HG02840 (cell line): Measurements from ENCODE around the gene GRAMD1B.

Source experiments
- ATAC-seq: cut with Tn5 transposase; IDR thresholded peaks from one replicate; pipeline ENCODE4 v1.9.1; 2021; ENCODE audit warnings: mild to moderate bottlenecking, moderate library complexity, moderate number of reproducible peaks; ENCODE audit not compliant: unreplicated experiment, low FRiP score

The GRAMD1B gene

GRCh38 chr11:123580557-123581275 lies 150.6 kb downstream of the GRAMD1B start:
- ATAC-seq = peak; percentile 74

- no peak for ATAC-seq
These were observed 151.8 kb downstream of the GRAMD1B start for GRCh38 chr11:123581651-123582399.

GRCh38 chr11:123582992-123583504 lies 153.0 kb downstream of the GRAMD1B start:
- ATAC-seq = no peak

GRCh38 chr11:123584186-123584585 lies 154.1 kb downstream of the GRAMD1B start:
- ATAC-seq = no peak

GRCh38 chr11:123584737-123585136 lies 154.7 kb downstream of the GRAMD1B start:
- no peak for ATAC-seq

DNA sequence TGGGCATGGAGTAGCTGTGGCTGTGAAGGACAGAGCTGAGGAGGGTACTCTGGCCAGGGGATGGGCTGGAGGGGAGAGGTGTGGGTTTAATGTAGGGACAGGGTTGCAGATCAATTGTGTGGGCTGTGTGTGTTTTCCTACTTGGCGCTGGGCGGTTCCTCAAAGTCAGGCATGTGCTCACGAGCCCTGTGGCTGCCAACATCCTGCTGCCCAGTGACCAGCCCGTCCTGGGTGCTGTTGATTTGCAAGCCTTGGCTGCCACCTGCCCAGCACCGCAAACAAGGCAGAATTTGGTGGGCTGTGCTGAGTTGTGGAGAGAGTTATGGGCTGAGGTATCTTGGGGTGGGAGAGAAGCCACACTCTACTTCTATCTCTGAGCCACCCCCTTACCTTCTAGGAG lies 155.1 kb downstream of the GRAMD1B start:
- no peak for ATAC-seq

DNA sequence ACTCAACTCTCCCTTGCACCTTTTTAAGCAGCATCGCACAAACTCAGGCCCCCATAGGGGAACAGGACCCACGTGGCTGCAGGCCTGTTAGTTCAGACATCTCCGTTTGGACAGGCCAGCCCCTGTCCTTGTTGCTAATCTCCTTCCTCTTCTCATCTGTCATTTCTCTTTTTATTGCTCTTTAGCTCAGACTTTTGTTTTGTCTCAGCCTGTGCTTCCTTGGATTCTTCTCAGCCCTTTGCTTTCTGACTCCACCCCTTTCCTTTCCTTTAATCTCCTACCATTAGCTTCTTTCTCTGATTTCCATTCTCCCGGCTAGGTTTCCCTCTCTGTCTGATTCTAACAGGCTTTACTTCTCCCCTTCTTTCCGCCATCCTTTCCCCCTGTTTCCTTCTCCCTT lies 155.6 kb downstream of the GRAMD1B start:
- ATAC-seq = no peak

GRCh38 chr11:123586568-123586967 lies 156.5 kb downstream of the GRAMD1B start:
- ATAC-seq = no peak

- ATAC-seq = no peak
These were observed 157.0 kb downstream of the GRAMD1B start for GRCh38 chr11:123587044-123587443.

- ATAC-seq = no peak
These were observed 157.5 kb downstream of the GRAMD1B start for GRCh38 chr11:123587559-123587958.

- ATAC-seq = no peak
These were observed 158.2 kb downstream of the GRAMD1B start for GRCh38 chr11:123588117-123588863.

DNA sequence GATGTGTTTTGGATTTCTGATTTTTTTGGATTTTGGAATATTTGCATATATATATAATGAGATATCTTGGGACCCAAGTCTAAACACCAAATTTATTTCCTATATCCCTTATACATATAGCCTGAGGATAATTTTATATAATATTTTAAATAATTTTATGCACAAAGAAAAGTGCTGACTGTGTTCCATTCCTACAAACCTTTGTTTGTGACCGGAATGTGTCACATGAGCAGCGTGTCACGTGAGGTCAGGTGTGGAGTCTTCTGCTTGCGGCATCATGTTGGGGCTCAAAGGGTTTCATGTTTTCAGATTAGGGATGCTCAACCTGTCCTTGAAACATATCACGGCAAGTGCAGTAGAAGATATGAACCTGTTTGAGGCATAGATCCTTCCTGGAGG lies 158.8 kb downstream of the GRAMD1B start:
- no peak for ATAC-seq

DNA sequence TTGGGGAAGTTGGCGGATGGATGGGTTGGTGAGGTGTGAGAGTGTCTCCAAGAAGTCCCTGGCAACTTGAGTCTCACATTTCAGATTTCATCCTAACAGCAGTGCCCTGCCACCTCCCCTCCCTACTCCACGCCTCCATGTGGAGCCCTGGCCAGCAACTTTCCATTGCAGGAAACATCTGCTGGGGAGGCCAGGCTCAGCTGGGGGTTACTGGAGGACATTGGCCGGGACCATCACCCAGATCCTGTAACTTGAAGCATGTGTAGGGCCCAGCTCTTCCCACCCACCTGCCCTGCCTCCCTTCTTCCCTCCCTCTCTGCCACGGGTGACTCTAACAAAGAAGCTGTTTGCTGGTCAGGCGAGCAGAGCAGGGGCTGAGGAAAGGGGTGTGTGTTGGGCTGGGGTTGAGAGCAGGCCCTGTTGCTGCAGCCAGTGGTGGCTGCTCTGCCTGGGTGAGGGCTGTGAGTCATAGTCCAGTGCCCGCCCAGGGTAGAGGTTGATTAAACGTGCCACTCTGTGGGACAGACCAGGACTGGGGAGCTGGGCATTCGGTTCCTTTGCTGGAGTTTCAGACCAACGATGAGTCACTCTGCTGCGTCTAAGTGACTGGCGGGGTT lies 160.3 kb downstream of the GRAMD1B start:
- ATAC-seq = no peak

DNA sequence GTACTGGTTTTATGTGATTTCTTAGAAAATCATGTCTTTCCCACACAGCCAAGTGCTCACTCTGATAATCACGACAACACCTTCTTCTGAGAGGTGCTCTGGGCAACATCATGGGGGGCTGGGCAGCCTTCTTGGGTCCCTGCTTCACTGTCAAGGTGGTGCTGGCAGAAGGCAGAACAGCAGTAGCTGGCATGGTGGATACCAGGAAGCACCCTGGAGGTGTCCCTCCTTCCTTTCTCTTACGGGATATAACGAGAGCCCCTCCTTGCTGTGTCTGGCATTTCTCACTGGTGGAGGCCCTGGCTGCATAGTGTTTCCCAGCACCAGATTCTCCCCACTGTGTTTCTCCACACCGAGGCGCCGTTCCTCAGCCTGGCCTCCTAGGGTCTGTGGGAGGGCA lies 163.5 kb downstream of the GRAMD1B start:
- no peak for ATAC-seq

DNA sequence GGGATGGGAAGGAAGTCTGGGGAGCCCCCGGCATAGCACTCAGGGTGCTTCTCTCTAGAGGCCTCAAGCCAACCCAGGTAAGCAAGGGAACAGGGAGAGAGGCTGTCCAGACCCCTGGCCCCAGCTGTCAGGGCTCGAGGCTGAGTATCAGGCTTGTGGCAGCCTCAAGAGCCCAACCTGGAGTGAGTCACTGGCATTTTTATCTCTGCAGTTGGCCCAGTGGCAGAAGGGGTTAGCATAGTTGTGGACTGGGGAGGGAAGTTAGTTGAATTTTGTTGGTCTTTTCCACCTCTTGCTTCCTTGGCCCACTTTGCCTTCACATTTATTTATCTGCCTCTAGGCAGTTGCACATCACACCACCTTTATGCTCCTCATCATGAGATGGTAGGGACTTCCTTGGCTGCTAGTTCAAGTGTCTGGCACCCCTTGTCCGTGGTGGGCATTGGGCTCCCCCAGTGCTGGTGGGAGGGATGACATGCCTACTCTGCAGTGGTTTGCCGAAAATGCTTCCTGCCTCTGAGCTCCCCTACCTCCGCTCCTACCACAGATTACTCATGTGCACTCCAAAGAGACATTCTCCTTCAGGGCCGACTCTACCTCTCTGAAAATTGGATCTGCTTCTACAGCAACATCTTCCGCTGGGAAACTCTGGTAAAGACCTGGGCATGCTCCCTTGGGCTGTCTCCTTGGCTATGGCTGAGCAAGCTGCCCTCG lies 164.3 kb downstream of the GRAMD1B start:
- no peak for ATAC-seq

GRCh38 chr11:123594921-123595320 lies 164.9 kb downstream of the GRAMD1B start:
- no peak for ATAC-seq

GRCh38 chr11:123597859-123598258 lies 167.8 kb downstream of the GRAMD1B start:
- ATAC-seq = no peak

DNA sequence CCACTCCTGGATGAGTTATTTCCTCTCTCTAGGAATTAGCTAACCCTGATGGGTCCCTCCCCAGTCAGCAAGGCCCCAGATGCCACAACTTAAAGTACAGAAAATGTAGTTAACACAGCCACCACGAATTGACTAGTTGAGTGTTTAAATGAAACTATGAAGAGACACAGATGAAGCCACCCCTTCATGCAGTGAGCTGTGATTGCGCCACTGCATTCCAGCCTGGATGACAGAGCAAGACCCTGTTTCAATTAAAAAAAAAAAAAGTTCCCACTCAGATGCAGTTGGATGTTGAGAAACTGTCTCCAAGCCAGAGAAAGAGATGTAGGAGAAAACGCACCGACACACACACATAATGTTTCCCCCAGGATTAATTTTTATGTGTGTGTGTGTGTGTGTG lies 171.1 kb downstream of the GRAMD1B start:
- no peak for ATAC-seq

DNA sequence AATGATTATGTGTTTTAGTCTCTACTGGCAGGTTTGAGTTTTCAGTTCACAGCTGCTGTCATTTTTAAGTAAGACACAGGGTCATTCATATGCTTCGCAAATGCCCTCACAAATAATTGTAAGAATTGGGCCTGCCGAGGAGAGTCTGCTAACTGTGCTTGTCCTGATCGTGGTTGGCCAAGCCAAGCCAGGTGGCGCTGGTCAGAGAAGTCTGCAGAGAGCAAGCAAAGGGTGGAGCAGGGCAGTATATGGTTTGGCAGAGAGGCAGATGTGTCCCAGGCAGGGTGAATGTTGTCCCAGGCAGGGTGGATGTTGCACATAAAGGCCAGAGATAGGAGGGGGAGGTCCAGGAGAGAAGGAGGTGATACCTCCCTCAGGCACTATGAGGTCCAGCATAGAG lies 171.7 kb downstream of the GRAMD1B start:
- no peak for ATAC-seq

DNA sequence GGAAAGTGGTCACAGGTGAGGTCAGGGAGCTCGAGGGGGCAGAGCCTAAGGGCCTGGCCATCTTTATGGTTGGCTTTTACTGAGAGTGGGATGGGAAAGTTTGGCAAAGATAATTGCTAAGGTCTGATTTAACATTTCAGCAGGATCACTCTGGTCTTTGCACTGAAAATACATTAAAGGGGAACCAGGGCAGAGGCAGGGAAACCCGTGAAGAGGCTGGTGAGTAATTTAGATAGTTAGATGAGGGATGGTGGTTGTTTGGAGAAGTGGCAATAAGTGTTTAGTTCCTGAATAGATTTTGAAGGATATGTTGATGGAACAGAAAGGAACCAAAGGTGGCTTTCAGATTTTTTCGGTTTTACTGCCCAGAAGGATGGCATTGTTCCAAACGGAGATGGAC lies 173.6 kb downstream of the GRAMD1B start:
- no peak for ATAC-seq
